ENCODE data around the gene TP53I3. TPM values are rescaled to one million over a fixed set of nuclear protein-coding genes. Genes with fewer than 3 reads are reported as not detected.
"Not testable (repeated sequence)": the region's sequence is repeated elsewhere in the genome, so short reads cannot be mapped to it uniquely, and the experiment has no call there.

The TP53I3 gene
- polyA plus RNA-seq, 6 donors from 2014 or later = 0.65 to 2.7 (median 1.2) TPM; not detected in 1

DNA sequence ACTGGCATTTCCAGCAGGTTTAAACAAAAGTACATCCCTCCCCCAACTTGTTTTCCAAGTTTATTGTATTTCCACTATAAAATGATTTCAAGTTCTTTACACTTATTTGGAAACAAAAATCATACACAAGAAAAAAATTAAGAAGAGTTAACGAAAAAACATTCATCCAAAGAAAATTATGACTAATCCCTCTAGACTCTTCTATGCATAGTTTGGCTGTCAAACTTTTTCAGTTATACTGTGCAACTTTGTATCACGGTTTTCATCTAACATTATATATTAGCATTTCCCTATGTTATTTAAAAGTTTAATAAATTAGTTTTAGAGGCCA is 38.1 kb downstream of the TP53I3 start:
- H3K4me1 Mint-ChIP-seq = peaks cover 19 to 33% (median 24%) of the 10 kb centered on the region in 3 donors
- DNase-seq (no peak), ATAC-seq (ENCODE audit: low read depth in 2 of 2) (no peak)
- H3K4me3 Mint-ChIP-seq = peak overlapping the region; percentile 88 to 100 (median 98)
- H3K36me3 Mint-ChIP-seq = no peaks in the 10 kb centered on the region
- no peak overlapping the region for H3K27ac Mint-ChIP-seq
- no peaks in the 10 kb centered on the region for H3K27me3 Mint-ChIP-seq
- no peaks in the 10 kb centered on the region for H3K9me3 Mint-ChIP-seq

DNA sequence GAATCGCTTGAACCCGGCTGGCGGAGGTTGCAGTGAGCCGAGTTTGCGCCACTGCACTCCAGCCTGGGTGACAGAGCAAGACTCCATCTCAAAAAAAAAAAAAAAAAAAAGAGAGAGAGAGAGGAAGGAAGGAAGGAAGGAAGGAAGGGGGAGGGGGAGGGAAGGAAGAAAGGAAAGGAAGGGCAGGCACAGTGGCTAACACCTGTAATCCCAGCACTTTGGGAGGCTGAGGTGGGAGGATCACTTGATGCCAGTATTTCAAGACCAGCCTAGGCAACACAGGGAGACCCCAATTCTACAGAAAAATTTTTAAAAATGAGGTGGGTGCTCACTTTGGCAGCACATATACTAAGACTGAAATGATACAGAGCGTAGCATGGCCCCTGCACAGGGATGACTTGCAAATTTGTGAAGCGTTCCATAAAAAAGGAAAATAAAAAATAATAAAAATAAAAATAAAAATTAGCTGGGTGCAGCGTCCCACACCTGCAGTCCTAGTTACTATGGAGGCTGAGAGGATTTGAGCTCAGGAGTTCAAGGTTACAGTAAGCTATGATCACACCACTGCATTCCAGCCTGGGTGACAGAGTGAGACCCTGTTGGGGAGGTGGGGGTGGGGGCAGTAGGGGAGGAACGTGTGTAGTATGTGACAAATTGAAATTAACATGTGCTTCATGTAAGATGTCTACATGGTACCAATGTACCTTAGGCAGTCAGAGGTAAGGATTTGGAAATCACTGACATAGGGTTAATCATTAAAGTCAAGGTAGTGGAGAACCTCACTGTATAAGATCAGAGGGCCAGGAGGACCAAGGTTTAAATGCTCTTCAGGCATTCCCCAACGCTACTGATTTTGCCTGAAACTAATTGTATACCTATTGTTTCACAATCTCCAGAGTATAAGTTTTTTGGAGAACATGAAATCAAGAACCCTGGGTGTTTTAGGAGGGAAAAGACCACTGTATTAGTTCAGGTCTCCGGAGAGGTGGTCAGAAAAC is 38.8 kb downstream of the TP53I3 start:
- Mint-ChIP-seq H3K4me1 (peaks cover 19 to 33% (median 24%) of the 10 kb centered on the region in 3 donors), H3K36me3 (no peaks in the 10 kb centered on the region), H3K27ac (no peak overlapping the region), H3K27me3 (no peaks in the 10 kb centered on the region), H3K9me3 (no peaks in the 10 kb centered on the region), H3K4me3 (peak overlapping the region in 6 of 8 donors; percentile 88 to 100 (median 96))
- DNase-seq = no peak
- ATAC-seq (ENCODE audit: low read depth in 2 of 2) = no peak

DNA sequence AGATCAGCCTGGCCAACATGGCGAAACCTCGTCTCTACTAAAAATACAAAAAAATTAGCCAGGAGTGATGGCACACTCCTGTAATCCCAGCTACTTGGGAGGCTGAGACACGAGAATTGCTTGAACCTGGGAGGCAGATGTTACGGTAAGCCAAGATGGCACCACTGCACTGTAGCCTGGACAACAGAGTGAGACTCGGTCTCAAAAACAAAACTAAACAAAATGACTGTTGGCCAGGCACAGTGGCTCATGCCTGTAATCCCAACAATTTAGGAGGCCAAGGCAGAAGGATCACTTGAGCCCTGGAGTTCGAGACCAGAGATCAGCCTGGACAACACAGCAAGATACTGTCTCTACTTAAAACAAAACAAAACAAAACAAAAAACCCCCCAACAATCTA is 41.5 kb downstream of the TP53I3 start:
- not testable (repeated sequence) for H3K4me3 Mint-ChIP-seq; ATAC-seq (ENCODE audit: low read depth in 2 of 2); H3K36me3 Mint-ChIP-seq; H3K9me3 Mint-ChIP-seq; H3K27me3 Mint-ChIP-seq; DNase-seq; H3K27ac Mint-ChIP-seq
- H3K4me1 Mint-ChIP-seq = peaks cover 11 to 26% (median 24%) of the 10 kb centered on the region in 3 donors

DNA sequence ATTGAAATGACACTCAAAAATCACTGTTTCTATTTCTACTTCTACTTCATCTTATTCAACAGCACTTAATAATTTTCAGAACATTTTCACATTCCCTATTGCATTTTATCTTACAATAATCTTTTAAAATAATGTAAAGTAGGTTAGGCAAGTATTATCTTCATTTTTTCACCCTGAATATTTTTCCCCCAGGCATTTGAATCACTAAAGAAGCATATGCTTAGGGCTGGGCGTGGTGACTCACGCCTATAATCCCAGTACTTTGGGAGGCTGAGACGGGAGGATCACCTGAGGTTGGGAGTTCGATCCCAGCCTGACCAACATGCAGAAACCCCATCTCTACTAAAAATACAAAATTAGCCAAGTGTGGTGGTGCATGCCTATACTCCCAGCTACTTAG is 44.1 kb downstream of the TP53I3 start:
- Mint-ChIP-seq H3K27ac (no peak overlapping the region), H3K27me3 (no peaks in the 10 kb centered on the region), H3K4me3 (no peak overlapping the region), H3K36me3 (peaks cover 0 to 5% of the 10 kb centered on the region in 2 donors), H3K4me1 (peaks cover 9 to 12% (median 11%) of the 10 kb centered on the region in 3 donors), H3K9me3 (no peaks in the 10 kb centered on the region)
- ATAC-seq (ENCODE audit: low read depth in 2 of 2) (no peak), DNase-seq (no peak)

DNA sequence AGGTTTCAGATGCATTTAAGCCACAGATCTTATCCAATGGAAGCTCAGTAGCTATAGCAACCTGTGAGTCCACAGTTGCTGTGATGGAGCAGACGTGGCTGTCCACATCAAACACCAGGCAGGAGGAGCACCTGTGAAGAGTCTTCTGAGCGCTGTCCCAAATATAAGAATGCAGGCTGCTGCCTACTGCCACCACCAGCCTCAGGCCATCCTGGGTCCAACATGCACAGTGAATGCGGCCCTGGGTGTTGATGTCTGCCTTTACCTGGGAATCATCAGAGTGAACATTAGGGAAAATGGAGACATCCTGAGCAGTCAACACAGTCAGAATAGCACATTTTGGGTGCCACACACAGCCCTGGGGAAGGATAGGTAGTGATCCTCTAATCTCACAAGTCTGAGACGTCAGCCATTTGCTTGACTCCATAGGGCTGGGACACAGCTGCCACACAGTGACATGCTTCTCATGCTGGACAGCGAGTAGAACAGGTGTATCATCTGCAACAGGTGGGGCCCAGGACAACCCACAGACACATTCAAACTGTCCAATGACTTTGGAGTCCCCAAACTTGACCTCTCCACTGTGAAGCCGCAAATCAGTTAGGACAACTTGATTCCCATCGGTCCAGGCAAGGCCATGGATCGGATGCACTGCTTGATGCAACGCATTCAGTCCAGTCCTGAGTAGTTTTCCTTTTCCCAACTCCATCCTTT is 45.7 kb downstream of the TP53I3 start:
- peaks cover 0 to 5% of the 10 kb centered on the region in 2 donors for H3K36me3 Mint-ChIP-seq
- H3K4me3 Mint-ChIP-seq = no peak overlapping the region
- peaks cover 4 to 7% (median 4%) of the 10 kb centered on the region in 3 donors for H3K4me1 Mint-ChIP-seq
- H3K27me3 Mint-ChIP-seq = no peaks in the 10 kb centered on the region
- DNase-seq (no peak), ATAC-seq (ENCODE audit: low read depth in 2 of 2) (no peak)
- no peaks in the 10 kb centered on the region for H3K9me3 Mint-ChIP-seq
- peak overlapping the region in 1 of 6 donors; percentile 64 for H3K27ac Mint-ChIP-seq

Other genes starting within 250 kb of the TP53I3 start
- 10 to 100 TPM in 4 of 6 donors, 1 to 10 TPM in 2; 8.7 to 21.6 (median 15.0) TPM for gene ATAD2B, start 157.7 kb downstream of the TP53I3 start, polyA plus RNA-seq (ENCODE audit: low read depth in 6 of 6)
- gene UBXN2A, start 144.4 kb downstream of the TP53I3 start, polyA plus RNA-seq (ENCODE audit: low read depth in 6 of 6) = 10 to 100 TPM in 5 of 6 donors, 1 to 10 TPM in 1; 8.0 to 14.2 (median 11.7) TPM
- gene MFSD2B, start 74.7 kb downstream of the TP53I3 start, polyA plus RNA-seq (ENCODE audit: low read depth in 6 of 6) = under 1 TPM in 2 of 6 donors, not detected in 4; 0.27 to 0.74 TPM
- 1 to 10 TPM in 5 of 6 donors, not detected in 1; 4.1 to 9.8 (median 5.2) TPM for gene WDCP, start 37.4 kb downstream of the TP53I3 start, polyA plus RNA-seq (ENCODE audit: low read depth in 6 of 6)
- gene FKBP1B, start 35.1 kb downstream of the TP53I3 start, polyA plus RNA-seq (ENCODE audit: low read depth in 6 of 6) = 1 to 10 TPM in 5 of 6 donors, not detected in 1; 1.4 to 2.4 (median 1.4) TPM
- gene SF3B6, start 8.5 kb downstream of the TP53I3 start, polyA plus RNA-seq (ENCODE audit: low read depth in 6 of 6) = 100 to 1,000 TPM; 148 to 229 (median 185) TPM
- gene PFN4, start 38.5 kb upstream of the TP53I3 start, polyA plus RNA-seq (ENCODE audit: low read depth in 6 of 6) = not detected
- gene FAM228B, start 38.6 kb upstream of the TP53I3 start, polyA plus RNA-seq (ENCODE audit: low read depth in 6 of 6) = 10 to 100 TPM in 2 of 6 donors, 1 to 10 TPM in 4; 3.1 to 15.0 (median 8.3) TPM
- gene FAM228A, start 90.2 kb upstream of the TP53I3 start, polyA plus RNA-seq (ENCODE audit: low read depth in 6 of 6) = not detected